ENCODE measurements around the gene JAKMIP2.

Gene JAKMIP2

DNA sequence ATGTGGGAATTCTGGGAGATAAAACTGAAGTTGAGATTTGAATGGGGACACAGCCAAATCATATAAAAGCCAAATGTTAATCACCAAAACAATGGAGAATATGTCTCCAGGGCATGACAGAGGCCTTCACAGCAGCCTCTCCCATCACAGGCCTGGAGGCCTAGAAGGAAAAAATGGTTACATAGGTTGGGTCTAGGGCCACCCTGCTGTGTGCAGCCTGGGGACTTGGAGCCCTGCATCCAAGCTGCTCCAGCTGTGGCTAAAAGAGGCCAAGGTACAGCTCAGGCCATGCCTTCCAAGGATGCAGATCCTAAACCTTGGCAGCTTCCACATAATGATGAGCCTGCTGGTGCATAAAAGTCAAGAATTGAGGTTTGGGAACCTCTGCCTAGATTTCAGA lies 85.1 kb downstream of the JAKMIP2 start:
- no peak for DNase-seq (ENCODE audit: low read depth, low spot score)

DNA sequence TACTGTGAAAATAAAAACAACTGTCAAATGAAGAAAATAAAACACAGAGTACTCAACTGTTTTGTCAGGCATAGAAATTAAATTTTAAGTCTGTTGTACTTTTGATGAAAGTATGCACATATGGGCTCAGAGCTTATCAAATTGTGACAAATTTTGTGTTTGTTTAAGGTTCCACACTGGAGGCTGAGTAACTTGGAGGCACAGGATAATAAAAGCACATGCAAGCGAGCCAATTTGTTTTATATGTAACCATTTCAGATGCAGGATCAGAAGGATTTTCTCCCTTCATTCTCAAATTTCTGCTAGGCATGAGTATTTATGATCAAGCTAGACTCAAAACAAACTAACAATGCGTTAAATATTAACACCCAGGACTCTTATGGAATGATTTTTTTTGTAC lies 87.8 kb downstream of the JAKMIP2 start:
- DNase-seq (ENCODE audit: low read depth, low spot score), result no peak

DNA sequence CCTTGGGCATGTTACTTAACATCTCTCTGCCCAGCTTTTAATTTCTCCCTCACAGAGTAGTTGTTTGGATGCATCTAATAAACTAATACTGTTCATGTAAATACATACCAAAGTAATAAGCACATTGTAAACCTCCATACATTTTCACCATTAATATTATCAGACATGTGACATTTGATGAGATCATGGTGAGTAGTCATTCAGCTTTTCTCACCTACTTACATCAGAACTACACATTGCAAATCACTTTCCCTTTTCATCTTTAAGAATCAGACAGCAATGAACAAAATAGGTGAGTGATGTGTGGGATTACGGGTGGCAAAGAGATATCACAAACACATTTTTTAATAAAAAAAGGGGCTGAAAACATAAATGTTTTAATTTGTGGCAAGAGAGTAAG lies 89.3 kb downstream of the JAKMIP2 start:
- DNase-seq (ENCODE audit: low read depth, low spot score), result no peak

- no peak for DNase-seq (ENCODE audit: low read depth, low spot score)
These were observed 91.4 kb downstream of the JAKMIP2 start for GRCh38 chr5:147691130-147691529.

DNA sequence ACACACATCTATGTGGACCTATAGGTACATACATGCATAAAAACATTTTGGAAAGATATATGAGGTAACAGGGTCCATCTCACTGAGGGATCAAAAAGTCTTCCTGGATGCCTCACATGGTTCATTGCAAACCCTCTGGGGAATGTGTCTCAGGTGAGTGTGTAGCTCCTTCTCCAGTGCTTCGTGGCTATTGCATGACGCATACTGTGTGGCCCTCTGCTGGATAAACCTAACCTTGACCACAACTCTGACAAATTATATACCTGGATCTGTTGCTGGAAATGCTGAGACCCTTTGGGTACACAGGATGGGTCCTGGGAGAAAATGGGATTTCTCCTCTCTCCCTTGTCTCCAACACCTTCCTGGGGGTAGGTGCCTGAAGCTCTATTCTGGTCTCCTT lies 91.9 kb downstream of the JAKMIP2 start:
- DNase-seq (ENCODE audit: low read depth, low spot score), result no peak

DNA sequence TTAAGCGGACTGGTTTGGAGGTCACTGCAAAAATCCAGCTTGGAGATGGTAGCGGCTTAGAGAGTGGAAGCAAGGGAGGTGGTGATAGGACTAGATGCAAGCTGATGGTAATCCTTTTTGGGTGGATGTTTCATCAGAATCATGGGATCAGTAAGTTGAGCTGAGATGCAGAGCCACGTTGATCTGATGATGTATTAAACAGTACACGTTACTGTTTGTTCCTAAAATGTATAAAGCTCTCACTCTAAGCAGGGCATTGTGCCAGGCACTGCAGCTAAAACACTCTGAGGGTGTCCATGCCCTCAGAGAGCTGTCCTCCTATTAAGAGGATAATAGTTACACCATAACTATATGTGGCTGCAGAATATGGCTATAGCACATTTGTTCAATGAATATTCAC lies 93.1 kb downstream of the JAKMIP2 start:
- DNase-seq (ENCODE audit: low read depth, low spot score), result peak; percentile 16

DNA sequence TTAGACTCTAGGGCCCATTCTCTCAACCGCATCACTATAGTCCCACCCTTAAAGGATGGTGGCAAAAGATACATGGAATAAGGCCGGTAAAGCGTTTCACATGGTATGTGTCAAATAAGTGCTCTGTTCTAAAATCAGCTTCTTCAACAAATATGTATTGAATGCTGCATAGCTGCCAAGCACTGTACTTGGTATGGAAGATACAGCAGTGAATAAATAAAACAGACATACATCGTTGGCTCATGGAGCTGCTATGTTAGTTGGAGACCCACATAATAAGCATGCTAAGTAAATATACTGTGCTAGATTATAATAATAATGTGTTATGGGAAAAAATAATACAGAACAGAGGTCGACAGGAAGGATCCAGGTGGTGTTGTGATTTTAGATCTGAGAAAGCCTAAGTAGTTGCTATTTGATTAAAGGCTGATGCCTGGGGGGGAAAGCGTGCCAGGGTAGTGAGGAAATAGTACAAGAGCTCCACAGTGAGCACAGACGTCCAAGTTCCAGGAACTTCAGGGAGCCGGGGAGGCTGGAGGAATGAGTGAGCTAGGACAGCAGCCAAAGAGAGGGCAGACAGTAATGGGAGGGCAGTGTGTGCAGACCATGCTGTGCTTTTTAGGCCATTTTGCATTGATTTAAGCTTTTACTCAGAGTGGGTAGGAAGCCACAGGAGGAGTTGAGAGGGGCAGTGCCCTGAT lies 93.7 kb downstream of the JAKMIP2 start:
- DNase-seq (ENCODE audit: low read depth, low spot score), result peak; percentile 89

DNA sequence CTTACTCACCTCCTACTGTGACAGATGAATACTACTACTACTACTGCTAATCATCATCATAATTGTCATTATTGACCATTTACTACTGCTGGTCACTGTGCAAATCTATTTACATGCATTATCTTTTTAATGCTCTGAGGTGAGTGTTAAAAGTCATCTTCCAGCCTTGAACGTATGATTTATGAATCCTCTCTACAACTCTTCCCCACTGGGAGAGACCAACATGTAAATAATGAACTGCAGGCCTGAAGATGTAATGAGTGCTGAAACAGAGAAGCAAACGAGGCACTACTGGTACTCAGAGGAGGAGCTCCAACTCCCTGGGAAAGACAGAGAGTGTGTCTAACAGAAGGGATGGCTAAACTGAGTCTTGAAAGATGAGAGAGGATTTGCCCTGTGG lies 95.4 kb downstream of the JAKMIP2 start:
- no peak for DNase-seq (ENCODE audit: low read depth, low spot score)

DNA sequence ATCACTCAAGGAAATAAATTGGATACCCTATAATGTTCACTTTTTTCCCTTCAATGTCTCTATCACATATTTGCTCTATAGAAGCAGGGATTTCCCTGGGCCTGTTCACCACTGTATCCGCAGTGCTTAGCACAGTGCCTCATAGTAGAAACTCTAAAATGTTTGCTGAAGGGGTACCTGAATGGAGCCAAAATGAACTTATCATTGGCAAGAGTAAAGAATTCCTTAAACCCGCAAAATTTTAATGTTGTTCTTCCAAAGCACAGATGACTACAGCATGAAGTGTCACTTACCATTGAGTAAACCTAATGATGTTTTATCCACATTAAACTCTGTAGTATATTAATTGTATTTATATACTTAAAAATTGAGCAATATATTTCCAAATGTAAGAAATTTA lies 96.1 kb downstream of the JAKMIP2 start:
- peak; percentile 72 for DNase-seq (ENCODE audit: low read depth, low spot score)

DNA sequence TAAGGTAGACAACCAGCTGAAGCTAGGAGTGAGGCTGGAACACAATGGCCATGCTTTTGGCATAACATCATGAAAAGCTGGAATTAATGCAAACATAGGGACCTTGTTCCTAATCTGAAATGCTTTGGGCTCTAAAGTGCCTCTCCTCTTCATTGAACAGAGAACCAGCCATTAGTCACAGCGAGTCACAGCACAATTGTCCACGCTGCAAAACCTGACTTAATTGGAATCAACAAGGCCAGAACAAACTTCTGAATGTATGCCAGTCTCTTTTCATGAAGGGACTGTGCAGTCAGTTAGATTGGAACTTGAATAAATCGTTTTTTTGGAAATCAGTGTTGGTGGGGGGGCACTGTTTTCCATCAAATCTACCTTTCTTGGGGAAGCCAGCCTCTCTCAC lies 96.5 kb downstream of the JAKMIP2 start:
- peak; percentile 66 for DNase-seq (ENCODE audit: low read depth, low spot score)

GRCh38 chr5:147675168-147675567 lies 107.4 kb downstream of the JAKMIP2 start:
- DNase-seq (ENCODE audit: low read depth, low spot score), result no peak

GRCh38 chr5:147674411-147674810 lies 108.1 kb downstream of the JAKMIP2 start:
- DNase-seq (ENCODE audit: low read depth, low spot score), result no peak

- DNase-seq (ENCODE audit: low read depth, low spot score), result no peak
These were observed 108.7 kb downstream of the JAKMIP2 start for GRCh38 chr5:147673791-147674190.

GRCh38 chr5:147673266-147673665 lies 109.3 kb downstream of the JAKMIP2 start:
- no peak for DNase-seq (ENCODE audit: low read depth, low spot score)

DNA sequence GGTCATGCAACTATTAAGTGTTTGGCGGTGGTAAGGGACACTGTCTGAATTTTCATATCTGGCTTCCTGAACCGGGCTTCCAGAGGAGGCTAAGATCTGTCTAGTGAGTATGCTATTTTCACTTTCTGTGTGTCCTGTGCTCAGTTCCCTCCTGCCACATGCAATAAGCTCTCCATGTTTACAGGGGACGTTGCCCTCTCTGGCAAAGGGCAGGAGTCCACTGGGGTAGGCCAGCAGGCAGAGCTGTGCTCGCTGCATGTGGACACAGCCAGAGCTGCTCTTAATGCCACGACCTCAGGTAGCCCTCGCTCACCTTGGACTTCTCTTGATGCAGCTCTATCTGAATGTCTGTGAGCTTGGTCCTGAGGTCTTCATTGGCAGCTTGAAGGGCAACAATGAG lies 111.2 kb downstream of the JAKMIP2 start:
- DNase-seq (ENCODE audit: low read depth, low spot score), result no peak

DNA sequence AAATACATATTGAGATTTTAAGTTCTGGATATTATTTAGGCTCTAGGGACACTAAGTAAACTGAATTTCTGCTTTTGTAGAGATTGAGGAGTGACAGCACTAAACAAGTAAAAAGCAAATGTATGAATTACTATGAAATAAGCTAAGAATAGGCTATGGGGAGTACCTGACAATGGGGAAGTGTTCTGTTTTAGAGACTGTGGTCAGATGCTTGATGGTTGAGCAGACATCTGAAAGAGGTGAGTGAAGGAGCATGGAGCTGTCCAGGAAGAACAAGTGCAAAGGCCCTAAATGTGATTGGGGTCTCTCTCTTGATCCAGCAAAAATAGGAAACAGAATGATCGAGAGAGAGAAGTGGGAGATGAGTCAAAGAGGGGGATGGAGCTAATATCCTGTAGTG lies 111.7 kb downstream of the JAKMIP2 start:
- DNase-seq (ENCODE audit: low read depth, low spot score), result no peak

DNA sequence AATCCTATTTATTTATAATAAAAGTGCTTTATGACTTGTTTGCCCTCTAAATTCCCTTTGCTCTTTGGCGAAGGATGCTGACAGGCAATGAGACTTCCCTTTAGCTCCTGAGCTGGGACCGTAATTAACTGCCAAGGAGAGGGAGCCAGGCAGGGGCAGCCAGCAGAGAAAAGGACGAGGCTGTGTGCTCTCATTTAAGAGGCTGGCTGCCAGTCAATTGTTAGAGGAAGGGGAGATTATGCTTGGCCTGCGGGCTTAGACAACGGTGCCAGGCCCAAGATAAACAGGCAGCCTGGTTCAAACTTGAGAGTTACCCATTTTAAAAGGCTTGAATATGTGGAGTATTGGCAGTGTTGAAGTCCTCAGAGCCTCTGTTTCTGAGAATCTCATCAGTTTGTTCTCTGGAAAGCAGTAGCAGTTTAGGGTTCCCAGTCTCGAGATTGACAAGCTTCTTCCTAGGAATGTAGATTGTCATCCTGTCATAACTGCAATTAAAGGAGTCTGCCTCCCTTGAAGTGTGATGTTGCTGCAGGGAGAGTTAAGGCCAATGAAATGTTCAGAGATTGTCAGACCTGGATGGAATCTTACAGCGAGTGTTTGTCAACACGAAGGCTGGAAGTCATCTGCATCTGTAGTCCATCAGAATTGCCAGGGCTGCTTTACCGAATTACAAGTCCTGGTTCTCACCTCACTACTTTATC lies 113.2 kb downstream of the JAKMIP2 start:
- peak; percentile 65 for DNase-seq (ENCODE audit: low read depth, low spot score)

GRCh38 chr5:147668385-147668784 lies 114.1 kb downstream of the JAKMIP2 start:
- no peak for DNase-seq (ENCODE audit: low read depth, low spot score)

DNA sequence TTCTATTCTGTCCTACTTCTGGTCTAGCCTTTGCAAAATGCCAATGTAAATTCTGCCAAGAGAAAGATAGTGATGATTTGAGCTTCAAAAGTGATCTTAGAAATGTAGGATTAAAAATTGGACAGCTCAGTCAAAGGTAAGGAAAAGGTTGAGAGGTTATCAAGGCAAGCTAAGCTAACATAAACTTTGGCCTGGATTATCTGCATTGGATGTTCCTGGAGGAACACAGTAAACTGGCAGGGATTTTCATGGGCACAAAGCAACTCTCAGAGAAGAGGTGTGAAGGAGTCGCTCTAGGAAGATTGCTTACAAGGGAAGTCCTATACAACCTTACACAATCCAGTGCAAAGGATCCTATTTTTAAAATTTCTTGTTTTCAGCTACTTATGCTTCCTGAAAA lies 115.2 kb downstream of the JAKMIP2 start:
- no peak for DNase-seq (ENCODE audit: low read depth, low spot score)

- DNase-seq (ENCODE audit: low read depth, low spot score), result no peak
These were observed 116.1 kb downstream of the JAKMIP2 start for GRCh38 chr5:147666419-147666818.

- peak; percentile 43 for DNase-seq (ENCODE audit: low read depth, low spot score)
These were observed 121.0 kb downstream of the JAKMIP2 start for GRCh38 chr5:147661541-147661940.

GRCh38 chr5:147659166-147659929 lies 123.2 kb downstream of the JAKMIP2 start:
- DNase-seq (ENCODE audit: low read depth, low spot score), result no peak

Measured in astrocyte of the hippocampus (primary cell).